ENCODE data around the gene BICDL1. TPM values are rescaled to one million over a fixed set of nuclear protein-coding genes. Genes with fewer than 3 reads are reported as not detected.
A peak's percentile ranks its signal among the peaks of the same experiment; 100 is the strongest.

The BICDL1 gene, protein sequence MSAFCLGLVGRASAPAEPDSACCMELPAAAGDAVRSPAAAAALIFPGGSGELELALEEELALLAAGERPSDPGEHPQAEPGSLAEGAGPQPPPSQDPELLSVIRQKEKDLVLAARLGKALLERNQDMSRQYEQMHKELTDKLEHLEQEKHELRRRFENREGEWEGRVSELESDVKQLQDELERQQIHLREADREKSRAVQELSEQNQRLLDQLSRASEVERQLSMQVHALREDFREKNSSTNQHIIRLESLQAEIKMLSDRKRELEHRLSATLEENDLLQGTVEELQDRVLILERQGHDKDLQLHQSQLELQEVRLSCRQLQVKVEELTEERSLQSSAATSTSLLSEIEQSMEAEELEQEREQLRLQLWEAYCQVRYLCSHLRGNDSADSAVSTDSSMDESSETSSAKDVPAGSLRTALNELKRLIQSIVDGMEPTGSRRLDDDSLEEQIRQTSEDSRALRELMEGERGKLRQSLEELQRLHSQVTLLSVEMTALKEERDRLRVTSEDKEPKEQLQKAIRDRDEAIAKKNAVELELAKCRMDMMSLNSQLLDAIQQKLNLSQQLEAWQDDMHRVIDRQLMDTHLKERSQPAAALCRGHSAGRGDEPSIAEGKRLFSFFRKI
- 10 to 100 TPM; 19.7 to 66.7 (median 44.1) TPM for total RNA-seq

DNA sequence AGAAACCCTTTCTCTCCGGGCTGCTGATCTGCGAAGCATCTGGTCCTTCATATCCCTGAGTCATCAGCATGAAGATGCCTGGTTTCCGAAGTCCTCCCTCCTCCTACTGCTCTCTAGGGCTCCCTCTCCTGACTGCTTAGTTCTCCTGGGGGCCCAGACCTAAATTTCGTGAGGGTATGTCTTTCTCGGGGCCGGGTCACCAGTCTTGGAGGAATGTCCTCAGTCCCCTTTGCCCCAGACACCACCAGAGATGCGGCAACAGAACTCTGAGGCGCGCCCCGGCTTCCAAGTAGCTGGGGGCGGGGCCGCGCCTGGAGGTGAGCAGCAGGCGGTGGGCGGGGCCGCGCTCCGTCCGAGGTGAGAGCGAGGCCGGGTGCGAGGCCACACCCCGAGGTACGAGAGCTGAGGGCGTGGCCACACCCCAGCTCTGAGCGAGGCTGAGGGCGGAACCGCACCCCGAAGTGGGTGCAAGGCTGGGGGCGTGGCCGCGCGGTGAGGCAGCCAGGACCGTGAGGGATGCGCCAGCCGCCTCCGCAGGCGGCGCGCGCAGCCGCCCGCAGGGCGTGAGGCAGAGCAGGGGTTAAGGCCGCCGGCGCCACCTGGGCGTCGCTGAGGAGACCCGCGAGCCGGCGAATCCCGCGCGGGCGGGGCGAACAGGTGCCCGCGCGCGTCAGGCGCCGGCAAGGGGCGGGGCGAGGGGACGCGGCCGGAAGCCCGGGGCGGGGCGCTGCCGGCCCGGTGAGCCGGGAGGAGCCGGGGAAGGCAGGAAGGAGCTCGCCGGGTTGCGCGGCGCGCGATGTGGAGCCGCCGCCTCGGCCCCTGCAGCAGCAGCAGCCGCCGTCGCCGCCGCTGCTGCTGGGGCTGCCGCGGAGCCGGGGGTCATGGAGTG is at the start of gene BICDL1:
Gene BICDL1 (plus strand): TSS at position 765 of the 889 bp plus-strand sequence. CDS start 633 bp downstream, outside the sequence.
- H3K36me3 ChIP-seq: peaks cover 0 to 18% (median 0%) of the 10 kb centered on the region in 3 donors

DNA sequence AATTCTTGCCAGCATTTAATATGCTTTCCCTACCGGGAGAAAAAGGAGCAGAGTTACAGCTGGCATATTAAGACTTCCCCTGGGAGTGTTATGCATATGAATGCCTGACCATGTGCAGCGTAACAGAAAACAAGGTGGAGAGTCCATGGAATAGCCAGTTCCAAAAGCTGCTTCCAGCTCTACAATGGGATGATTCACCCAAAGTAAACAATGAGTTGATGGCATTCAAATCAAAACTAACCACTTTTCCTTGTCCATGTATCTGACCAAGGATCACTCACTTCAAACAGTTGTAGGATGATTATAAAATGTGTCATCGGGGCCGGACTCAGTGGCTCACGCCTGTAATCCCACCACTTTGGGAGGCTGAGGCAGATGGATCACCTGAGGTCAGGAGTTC is 48.1 kb upstream of the BICDL1 start:
- Histone ChIP-seq H3K36me3 (no peaks in the 10 kb centered on the region), H3K9me3 (no peaks in the 10 kb centered on the region), H3K27me3 (peaks cover 0 to 12% (median 0%) of the 10 kb centered on the region in 4 donors), H3K4me1 (peaks cover 0 to 9% (median 0%) of the 10 kb centered on the region in 3 donors), H3K4me3 (no peak overlapping the region), H3K27ac (no peak overlapping the region)
- DNase-seq: no peak
- intact Hi-C loops (cut with DNase I): no loop called here
- WGBS, 2 donors: 33 to 41% methylated on average over 5 of the region's 5 CpGs
- TF ChIP-seq, protein P1, sequence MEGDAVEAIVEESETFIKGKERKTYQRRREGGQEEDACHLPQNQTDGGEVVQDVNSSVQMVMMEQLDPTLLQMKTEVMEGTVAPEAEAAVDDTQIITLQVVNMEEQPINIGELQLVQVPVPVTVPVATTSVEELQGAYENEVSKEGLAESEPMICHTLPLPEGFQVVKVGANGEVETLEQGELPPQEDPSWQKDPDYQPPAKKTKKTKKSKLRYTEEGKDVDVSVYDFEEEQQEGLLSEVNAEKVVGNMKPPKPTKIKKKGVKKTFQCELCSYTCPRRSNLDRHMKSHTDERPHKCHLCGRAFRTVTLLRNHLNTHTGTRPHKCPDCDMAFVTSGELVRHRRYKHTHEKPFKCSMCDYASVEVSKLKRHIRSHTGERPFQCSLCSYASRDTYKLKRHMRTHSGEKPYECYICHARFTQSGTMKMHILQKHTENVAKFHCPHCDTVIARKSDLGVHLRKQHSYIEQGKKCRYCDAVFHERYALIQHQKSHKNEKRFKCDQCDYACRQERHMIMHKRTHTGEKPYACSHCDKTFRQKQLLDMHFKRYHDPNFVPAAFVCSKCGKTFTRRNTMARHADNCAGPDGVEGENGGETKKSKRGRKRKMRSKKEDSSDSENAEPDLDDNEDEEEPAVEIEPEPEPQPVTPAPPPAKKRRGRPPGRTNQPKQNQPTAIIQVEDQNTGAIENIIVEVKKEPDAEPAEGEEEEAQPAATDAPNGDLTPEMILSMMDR (IDR thresholded peaks at IDR 0.05): no peak
- no peak for TF ChIP-seq POLR2A (IDR thresholded peaks at IDR 0.05)

More for the DNA sequence above, at the start of gene BICDL1:
- H3K27me3 ChIP-seq: peaks cover 0 to 62% (median 0%) of the 10 kb centered on the region in 4 donors
- intact Hi-C loops (cut with DNase I): no loop called here
- H3K4me1 ChIP-seq: peaks cover 10 to 27% (median 19%) of the 10 kb centered on the region in 3 donors
- H3K9me3 ChIP-seq: no peaks in the 10 kb centered on the region
- H3K27ac ChIP-seq: peak within 1 kb of the TSS; percentile 77 to 94 (median 86)
- DNase-seq: peak; percentile 66
- H3K4me3 ChIP-seq: peak within 1 kb of the TSS; percentile 55 to 76 (median 73)
- peak in 3 of 4 donors; percentile 52 to 80 (median 68) for TF ChIP-seq POLR2A (IDR thresholded peaks at IDR 0.05)
- TF ChIP-seq, protein P1 (IDR thresholded peaks at IDR 0.05): peak in 2 of 6 experiments; percentile 10 to 12
- WGBS, 2 donors: 0% methylated on average over 3 of the region's 94 CpGs

DNA sequence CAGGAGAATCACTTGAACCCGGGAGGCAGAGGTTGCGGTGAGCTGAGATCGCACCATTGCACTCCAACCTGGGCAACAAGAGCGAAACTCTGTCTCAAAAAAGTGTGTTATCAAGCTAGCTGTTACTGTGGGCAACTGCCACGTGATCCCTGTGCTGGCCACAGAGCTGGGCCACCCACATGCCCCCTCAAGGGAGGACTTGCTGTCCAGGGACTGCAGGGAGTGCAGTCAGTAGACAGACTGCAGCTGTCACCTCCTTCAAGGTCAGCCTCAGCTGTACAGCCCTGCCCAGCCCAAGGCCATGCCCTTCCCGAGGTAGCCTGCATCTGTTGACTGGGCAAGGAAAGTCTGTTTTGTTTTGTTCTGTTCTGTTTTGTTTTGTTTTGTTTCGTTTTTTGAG is 46.6 kb upstream of the BICDL1 start:
- no peak overlapping the region for H3K27ac ChIP-seq
- peaks cover 0 to 9% (median 0%) of the 10 kb centered on the region in 3 donors for H3K4me1 ChIP-seq
- 76 to 77% methylated on average over 7 of the region's 7 CpGs for WGBS, 2 donors
- DNase-seq: no peak
- peaks cover 0 to 12% (median 0%) of the 10 kb centered on the region in 4 donors for H3K27me3 ChIP-seq
- H3K4me3 ChIP-seq: no peak overlapping the region
- TF ChIP-seq POLR2A (IDR thresholded peaks at IDR 0.05): no peak
- TF ChIP-seq, protein P1 (IDR thresholded peaks at IDR 0.05): no peak
- H3K36me3 ChIP-seq: no peaks in the 10 kb centered on the region
- H3K9me3 ChIP-seq: no peaks in the 10 kb centered on the region
- intact Hi-C loops (cut with DNase I): no loop called here

DNA sequence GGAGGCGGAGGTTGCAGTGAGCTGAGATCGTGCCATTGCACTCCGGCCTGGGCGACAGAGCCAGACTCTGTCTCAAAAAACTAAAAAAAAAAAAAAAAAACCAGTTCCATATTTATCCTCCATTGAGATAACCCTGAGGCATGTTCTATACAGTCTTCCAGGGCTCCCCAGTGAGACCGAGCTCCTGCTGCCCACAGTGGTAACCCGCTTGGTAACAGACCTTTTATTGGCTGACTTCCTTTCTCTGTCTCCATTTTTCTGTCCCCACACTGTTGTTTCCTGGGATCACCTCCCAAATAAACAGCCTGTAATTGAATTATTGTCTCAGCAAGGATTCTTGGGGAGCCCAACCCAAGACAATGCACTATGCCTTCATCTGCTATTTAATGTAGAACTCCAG is 42.8 kb upstream of the BICDL1 start:
- no peak overlapping the region for H3K4me3 ChIP-seq
- no peak overlapping the region for H3K27ac ChIP-seq
- TF ChIP-seq POLR2A (IDR thresholded peaks at IDR 0.05): no peak
- TF ChIP-seq, protein P1 (IDR thresholded peaks at IDR 0.05): no peak
- DNase-seq: no peak
- H3K4me1 ChIP-seq: peaks cover 0 to under 1% (median 0%) of the 10 kb centered on the region in 3 donors
- H3K9me3 ChIP-seq: no peaks in the 10 kb centered on the region
- intact Hi-C loops (cut with DNase I): no loop called here
- H3K27me3 ChIP-seq: no peaks in the 10 kb centered on the region
- WGBS, 2 donors: 75 to 86% methylated on average over 2 to 6 of the region's 6 CpGs
- no peaks in the 10 kb centered on the region for H3K36me3 ChIP-seq
